Measurements from ENCODE around the gene HYDIN. TPM values are rescaled to one million over a fixed set of nuclear protein-coding genes. Genes with fewer than 3 reads are reported as not detected.

The HYDIN gene
- polyA plus RNA-seq, 1 donor from 2014 or later = 2.2 TPM

GRCh38 chr16:71259086-71259485 is 28.6 kb upstream of the HYDIN start:
- H3K4me3 ChIP-seq (ENCODE audit: low read length) = no peak overlapping the region
- H3K9ac ChIP-seq (ENCODE audit: low read length) = no peak overlapping the region
- no peaks in the 10 kb centered on the region for H3K79me2 ChIP-seq (replicated peaks; ENCODE audit: insufficient read depth, low read length)
- no peak overlapping the region for H2AFZ ChIP-seq (ENCODE audit: low read depth, low read length)
- H4K20me1 ChIP-seq (ENCODE audit: insufficient read depth) = no peaks in the 10 kb centered on the region
- H3K9me2 ChIP-seq (ENCODE audit: insufficient read depth, low read length) = no peaks in the 10 kb centered on the region
- no peaks in the 10 kb centered on the region for H3K27me3 ChIP-seq (ENCODE audit: insufficient read depth, low read depth, low read length)
- H3K36me3 ChIP-seq (ENCODE audit: insufficient read depth, low read length) = no peaks in the 10 kb centered on the region
- H3K27ac ChIP-seq (ENCODE audit: low read length) = no peak overlapping the region
- H3K9me3 ChIP-seq (ENCODE audit: low read length) = no peaks in the 10 kb centered on the region
- H3K4me2 ChIP-seq (ENCODE audit: low read length) = no peak overlapping the region
- H3F3A ChIP-seq (ENCODE audit: insufficient read depth, low read length, poor library complexity, severe bottlenecking) = no peaks in the 10 kb centered on the region
- TF ChIP-seq EZH2 (IDR thresholded peaks at IDR 0.05; ENCODE audit: borderline replicate concordance, insufficient read depth, low read length, poor library complexity, severe bottlenecking) = no peak
- no peak for TF ChIP-seq EP300 (conservative IDR thresholded peaks at IDR 0.05; ENCODE audit: poor library complexity, severe bottlenecking)
- no peak for TF ChIP-seq TAF1 (IDR thresholded peaks at IDR 0.05; ENCODE audit: low read depth)
- TF ChIP-seq CTCF (IDR thresholded peaks at IDR 0.05; ENCODE audit: poor library complexity, severe bottlenecking) = no peak
- no peak for TF ChIP-seq POLR2AphosphoS5 (IDR thresholded peaks at IDR 0.05)
- no peak for TF ChIP-seq MXI1 (conservative IDR thresholded peaks at IDR 0.05; ENCODE audit: poor library complexity, severe bottlenecking)
- TF ChIP-seq SMC3 (conservative IDR thresholded peaks at IDR 0.05; ENCODE audit: poor library complexity) = no peak
- TF ChIP-seq RAD21 (conservative IDR thresholded peaks at IDR 0.05) = no peak
- TF ChIP-seq REST (IDR thresholded peaks at IDR 0.05; ENCODE audit: borderline replicate concordance) = no peak

- Histone ChIP-seq H3K27me3 (ENCODE audit: insufficient read depth, low read depth, low read length) (no peaks in the 10 kb centered on the region), H3K9me2 (ENCODE audit: insufficient read depth, low read length) (no peaks in the 10 kb centered on the region), H3F3A (ENCODE audit: insufficient read depth, low read length, poor library complexity, severe bottlenecking) (no peaks in the 10 kb centered on the region), H3K9me3 (ENCODE audit: low read length) (no peaks in the 10 kb centered on the region), H2AFZ (ENCODE audit: low read depth, low read length) (no peak overlapping the region), H3K27ac (ENCODE audit: low read length) (no peak overlapping the region), H3K9ac (ENCODE audit: low read length) (no peak overlapping the region), H3K4me2 (ENCODE audit: low read length) (no peak overlapping the region), H4K20me1 (ENCODE audit: insufficient read depth) (no peaks in the 10 kb centered on the region), H3K36me3 (ENCODE audit: insufficient read depth, low read length) (no peaks in the 10 kb centered on the region), H3K4me3 (ENCODE audit: low read length) (no peak overlapping the region), H3K79me2 (replicated peaks; ENCODE audit: insufficient read depth, low read length) (no peaks in the 10 kb centered on the region)
- TF ChIP-seq CTCF (IDR thresholded peaks at IDR 0.05; ENCODE audit: poor library complexity, severe bottlenecking) (no peak), MXI1 (conservative IDR thresholded peaks at IDR 0.05; ENCODE audit: poor library complexity, severe bottlenecking) (no peak), POLR2AphosphoS5 (IDR thresholded peaks at IDR 0.05) (no peak), EZH2 (IDR thresholded peaks at IDR 0.05; ENCODE audit: borderline replicate concordance, insufficient read depth, low read length, poor library complexity, severe bottlenecking) (no peak), SMC3 (conservative IDR thresholded peaks at IDR 0.05; ENCODE audit: poor library complexity) (no peak), REST (IDR thresholded peaks at IDR 0.05; ENCODE audit: borderline replicate concordance) (no peak)
These were observed 27.9 kb upstream of the HYDIN start for GRCh38 chr16:71258372-71258771.
